HG03280 (cell line): Measurements from ENCODE around the gene PSKH1.

Source experiments
- ATAC-seq: cut with Tn5 transposase; IDR thresholded peaks from one replicate; pipeline ENCODE4 v1.9.1; 2021; ENCODE audit warnings: mild to moderate bottlenecking, moderate library complexity; ENCODE audit not compliant: unreplicated experiment

Gene PSKH1

GRCh38 chr16:67865318-67865717 is 27.7 kb upstream of the PSKH1 start:
- no peak for ATAC-seq

GRCh38 chr16:67868290-67868689 is 24.8 kb upstream of the PSKH1 start:
- no peak for ATAC-seq

GRCh38 chr16:67869653-67870052 is 23.4 kb upstream of the PSKH1 start:
- ATAC-seq = no peak

- ATAC-seq = no peak
Observed at GRCh38 chr16:67871256-67871655, 21.8 kb upstream of the PSKH1 start.

GRCh38 chr16:67872131-67872630 is 20.9 kb upstream of the PSKH1 start:
- ATAC-seq = no peak

- ATAC-seq = peak; percentile 82
Observed at GRCh38 chr16:67872631-67873434, 20.2 kb upstream of the PSKH1 start, which contains the start of gene EDC4. Gene EDC4 (plus strand): TSS chr16:67873052. CDS start chr16:67873262, 210 bp downstream.

- ATAC-seq = peak; percentile 11
Observed at GRCh38 chr16:67873435-67874370, 19.4 kb upstream of the PSKH1 start.

GRCh38 chr16:67874372-67874771 is 18.7 kb upstream of the PSKH1 start:
- no peak for ATAC-seq

GRCh38 chr16:67877064-67877463 is 16.0 kb upstream of the PSKH1 start:
- ATAC-seq = no peak

GRCh38 chr16:67878232-67878631 is 14.8 kb upstream of the PSKH1 start:
- ATAC-seq = no peak

GRCh38 chr16:67878846-67879245 is 14.2 kb upstream of the PSKH1 start:
- no peak for ATAC-seq

- no peak for ATAC-seq
Observed at GRCh38 chr16:67879462-67879861, 13.6 kb upstream of the PSKH1 start.

- ATAC-seq = no peak
Observed at GRCh38 chr16:67879936-67880335, 13.1 kb upstream of the PSKH1 start.

- ATAC-seq = no peak
Observed at GRCh38 chr16:67880584-67880983, 12.5 kb upstream of the PSKH1 start.

- no peak for ATAC-seq
Observed at GRCh38 chr16:67881621-67882161, 11.4 kb upstream of the PSKH1 start.

- no peak for ATAC-seq
Observed at GRCh38 chr16:67882374-67883145, 10.5 kb upstream of the PSKH1 start.

- no peak for ATAC-seq
Observed at GRCh38 chr16:67883146-67883871, 9.7 kb upstream of the PSKH1 start.

- no peak for ATAC-seq
Observed at GRCh38 chr16:67883872-67884261, 9.2 kb upstream of the PSKH1 start.

GRCh38 chr16:67884684-67885083 is 8.4 kb upstream of the PSKH1 start, which contains the start of gene NRN1L:
Gene NRN1L (plus strand): TSS chr16:67884885. CDS start chr16:67884904, 19 bp downstream.
- ATAC-seq = no peak

GRCh38 chr16:67885545-67885944 is 7.5 kb upstream of the PSKH1 start:
- no peak for ATAC-seq
